Stimulated activated CD4-positive, alpha-beta T cell treated with anti-CD3 and anti-CD28 coated beads, TNF-alpha, amount 100 ng/mL, for 1 hour (primary cell): ENCODE results near the gene PTPRM.

ENCODE experiments used
- DNase-seq, 3 donors: peaks; one replicate each; pipeline ENCODE4 v3.0.0-alpha.2; 2020; ENCODE audit warnings: low read depth in 3 of 3, low spot score in 1 of 3

Gene PTPRM

DNA sequence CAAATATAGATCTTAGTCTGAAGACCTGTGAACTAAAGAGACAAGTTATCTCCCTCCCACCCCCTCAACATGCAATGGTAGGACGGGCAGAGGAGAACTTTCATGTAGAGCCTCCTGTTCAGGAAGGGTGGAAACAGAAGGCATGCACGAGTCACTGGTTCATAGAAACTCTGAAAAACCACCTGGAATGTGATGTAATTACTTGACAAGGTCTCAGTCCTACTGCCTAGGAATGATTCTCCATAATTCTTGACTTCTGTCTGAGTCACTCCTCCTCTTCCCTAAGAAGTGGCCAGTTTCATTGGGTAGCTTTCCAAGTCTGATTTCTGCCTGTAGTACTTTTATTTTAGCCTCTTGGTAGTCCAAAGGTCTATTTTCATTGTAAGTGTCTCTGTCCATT lies 277.3 kb downstream of the PTPRM start:
- no peak for DNase-seq

GRCh38 chr18:7846335-7846734 lies 279.2 kb downstream of the PTPRM start:
- DNase-seq: no peak

DNA sequence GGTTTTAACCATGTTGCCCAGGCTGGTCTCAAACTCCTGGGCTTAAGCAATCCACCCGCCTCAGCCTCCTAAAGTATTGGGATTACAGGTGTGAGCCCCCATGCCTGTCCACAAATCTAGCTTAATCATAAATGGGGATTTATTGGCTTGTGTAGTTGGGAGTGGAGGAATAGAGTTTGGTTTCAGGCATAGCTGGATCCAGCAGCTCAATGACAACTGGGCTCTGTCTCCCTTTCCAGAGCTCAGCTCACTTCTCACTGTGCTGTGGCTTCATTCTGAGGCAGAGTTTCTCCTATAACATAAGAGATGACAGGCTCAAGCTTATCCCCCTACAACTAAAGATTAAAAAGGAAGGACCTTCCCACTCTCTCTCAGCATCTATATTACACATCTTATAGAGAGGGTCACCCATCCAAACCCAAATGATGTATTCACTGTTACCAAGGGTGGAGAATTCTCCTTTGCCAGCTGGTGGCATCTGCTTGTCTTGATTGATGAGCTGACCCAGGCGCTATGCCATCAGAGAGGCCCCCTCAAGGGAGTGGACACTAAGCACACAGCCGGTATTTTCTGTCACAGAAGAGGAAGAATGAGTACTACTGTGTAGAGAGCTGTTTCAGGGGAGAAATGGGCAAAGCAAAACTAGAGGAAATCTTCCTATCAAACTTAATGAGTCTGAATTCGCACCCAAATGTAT lies 280.4 kb downstream of the PTPRM start:
- DNase-seq: no peak

DNA sequence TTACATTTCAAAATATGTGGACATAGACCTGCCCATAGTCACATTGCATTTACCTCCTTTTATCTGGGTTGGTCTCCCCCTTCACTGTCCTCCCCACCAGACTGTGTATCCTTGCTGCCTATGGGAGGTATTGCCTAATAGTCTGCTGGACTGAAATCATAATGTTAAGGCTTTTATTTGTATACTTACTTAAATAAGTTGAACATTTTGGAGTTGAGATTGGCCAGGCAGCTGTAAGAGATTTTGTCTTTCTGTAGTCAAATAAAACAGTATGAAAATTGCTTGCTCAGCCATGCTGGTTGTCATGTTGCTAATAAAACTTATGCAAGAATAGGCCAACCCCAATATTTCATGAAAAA lies 280.9 kb downstream of the PTPRM start:
- no peak for DNase-seq

- DNase-seq: no peak
These were observed 283.3 kb downstream of the PTPRM start for GRCh38 chr18:7850446-7850845.

GRCh38 chr18:7855028-7855427 lies 287.9 kb downstream of the PTPRM start:
- DNase-seq: no peak

DNA sequence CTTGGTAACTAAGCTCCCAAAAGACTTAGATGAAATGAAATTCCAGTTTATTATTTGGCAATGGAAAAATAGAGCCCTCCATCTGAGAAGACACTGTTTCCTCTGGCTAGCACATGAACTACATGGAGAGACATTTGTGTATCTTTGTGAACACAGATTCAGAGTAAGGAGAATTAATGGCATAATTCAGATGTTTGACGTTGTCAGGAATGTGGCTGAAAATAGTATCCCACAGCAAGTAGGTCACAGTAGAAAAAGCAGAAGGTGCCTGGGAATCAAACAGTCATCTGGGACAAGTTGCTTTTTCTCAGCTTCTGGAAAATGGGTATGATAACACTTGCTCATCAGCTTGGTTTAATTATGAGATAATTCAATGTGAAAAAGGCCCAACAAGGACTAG lies 288.6 kb downstream of the PTPRM start:
- DNase-seq: no peak

GRCh38 chr18:7856116-7856515 lies 289.0 kb downstream of the PTPRM start:
- no peak for DNase-seq

DNA sequence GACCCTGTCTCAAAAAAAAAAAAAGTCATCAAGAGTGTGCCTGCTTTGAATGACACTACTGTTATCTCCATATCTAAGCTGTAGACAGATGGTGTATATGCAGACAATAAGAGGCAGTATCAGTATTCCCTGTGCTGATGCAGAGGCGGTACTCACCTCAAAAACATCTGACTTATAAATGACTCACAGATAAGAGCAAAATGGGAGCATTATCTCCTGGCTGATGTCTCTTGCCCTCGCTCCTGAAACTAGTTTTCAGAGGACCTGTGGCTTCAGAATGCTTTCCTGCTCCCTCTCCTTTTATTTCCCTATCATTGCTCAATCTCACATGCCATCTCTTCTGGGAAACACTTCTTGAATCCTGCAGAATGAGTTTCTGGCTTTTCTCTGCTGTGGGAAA lies 289.6 kb downstream of the PTPRM start:
- DNase-seq: no peak

GRCh38 chr18:7857562-7857961 lies 290.4 kb downstream of the PTPRM start:
- DNase-seq: no peak

DNA sequence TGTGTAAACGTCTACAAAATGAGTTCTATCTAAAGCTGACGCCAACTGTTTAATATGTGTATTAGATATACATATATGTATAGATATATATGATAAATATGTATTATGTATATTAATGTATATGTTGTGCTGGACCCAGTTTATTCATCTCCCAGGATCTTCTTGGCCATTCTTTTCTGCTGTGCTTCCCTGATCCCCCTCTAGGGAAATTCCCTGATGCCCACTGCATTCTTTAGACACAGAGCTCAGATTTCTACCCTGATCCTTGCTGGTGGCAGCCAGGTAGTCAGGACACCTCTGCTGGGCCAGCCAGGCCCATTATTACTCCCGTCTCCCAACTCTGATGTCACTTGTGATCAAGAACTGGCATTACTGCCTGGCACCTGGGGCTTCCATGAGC lies 292.0 kb downstream of the PTPRM start:
- DNase-seq: no peak

- no peak for DNase-seq
These were observed 303.1 kb downstream of the PTPRM start for GRCh38 chr18:7870266-7870665.

DNA sequence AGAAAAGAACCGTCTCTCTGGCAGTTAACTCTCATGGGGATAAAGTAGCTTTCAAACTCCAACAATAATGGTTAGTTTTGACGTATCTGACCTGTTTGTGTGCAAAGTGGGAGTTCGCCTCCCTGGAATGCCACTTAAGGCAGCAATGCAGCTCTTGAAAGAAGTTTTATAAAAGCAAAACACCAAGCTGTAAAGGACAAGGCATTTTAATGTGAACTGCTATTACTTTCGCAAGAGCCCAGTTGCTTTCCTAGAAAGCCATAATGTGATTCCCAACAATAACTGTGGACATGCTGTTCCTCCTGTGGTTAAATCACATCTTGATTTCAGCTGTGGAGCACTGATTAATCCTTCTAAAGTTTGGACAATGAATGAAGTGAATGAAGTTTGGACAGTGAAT lies 303.7 kb downstream of the PTPRM start:
- DNase-seq: no peak

GRCh38 chr18:7871560-7872456 lies 304.7 kb downstream of the PTPRM start:
- DNase-seq: no peak

DNA sequence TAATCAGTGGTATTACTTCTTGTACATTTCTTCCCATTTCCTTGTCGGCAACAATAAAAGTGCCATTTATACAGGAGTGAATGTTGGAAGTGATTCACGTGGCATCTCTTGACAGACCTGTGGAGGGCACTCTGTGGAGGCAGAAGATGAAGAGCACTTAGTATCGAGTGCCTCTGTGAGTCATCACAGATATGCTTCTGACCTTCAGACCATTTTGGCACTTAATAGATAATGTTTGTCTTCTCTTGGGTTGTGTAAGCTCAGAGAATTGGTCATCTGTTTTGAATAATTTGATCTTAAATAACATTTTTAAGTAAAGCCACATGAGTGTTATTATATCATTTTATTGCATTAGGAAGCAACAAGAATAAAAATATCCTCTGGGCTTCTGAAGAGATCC lies 305.5 kb downstream of the PTPRM start:
- DNase-seq: no peak

DNA sequence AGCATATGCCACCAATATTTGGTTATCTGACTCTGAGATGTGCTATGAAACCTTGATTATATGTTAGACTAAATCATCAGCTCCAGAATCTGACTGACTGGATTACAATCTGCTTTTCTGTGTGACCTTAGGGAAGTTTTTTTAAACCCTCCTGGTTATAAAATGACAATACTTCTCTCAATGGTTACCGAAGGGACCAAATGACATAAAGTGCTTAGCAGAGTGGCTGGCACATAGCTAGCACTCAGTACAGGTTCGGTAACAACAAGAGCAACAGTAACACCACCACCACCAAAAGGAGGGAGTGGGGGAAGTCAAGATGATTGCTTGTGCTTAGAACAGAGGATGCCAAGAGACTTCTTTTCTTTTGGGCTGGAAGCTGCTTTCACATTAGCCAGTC lies 306.2 kb downstream of the PTPRM start:
- DNase-seq: no peak

DNA sequence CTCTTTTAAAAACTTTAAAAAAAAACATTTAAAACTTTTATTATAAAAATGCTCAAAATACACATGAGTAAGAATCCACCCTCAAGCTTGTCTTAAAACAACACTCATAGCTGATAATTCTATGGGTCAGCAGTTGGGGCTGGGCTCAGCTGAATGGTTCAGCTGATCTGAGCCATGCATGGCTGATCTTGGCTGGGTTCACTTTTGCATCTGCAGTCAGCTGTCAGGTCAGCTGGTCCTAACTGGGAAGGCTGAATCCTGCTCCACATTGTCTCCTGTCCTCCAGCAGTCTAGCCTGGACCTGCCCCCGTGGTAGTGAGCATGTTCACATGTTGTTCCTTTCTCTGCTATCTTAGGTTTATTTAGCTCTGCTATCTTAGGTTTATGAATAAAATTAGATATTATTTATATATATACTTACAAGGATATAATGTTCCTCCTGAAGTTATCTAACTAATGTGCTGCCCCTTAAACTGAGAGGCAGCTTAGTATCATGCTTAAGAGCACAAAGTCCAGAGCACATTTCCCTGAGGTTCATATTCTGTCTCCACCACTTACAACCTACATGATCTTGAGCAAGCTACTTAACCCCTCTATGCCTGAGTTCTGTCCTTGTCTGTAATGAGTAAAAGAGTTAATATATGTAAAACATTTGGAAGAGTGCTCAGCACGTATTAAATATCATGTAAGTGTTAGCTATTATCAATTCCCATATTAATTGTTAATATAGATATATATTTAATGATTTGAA lies 309.4 kb downstream of the PTPRM start:
- no peak for DNase-seq

- no peak for DNase-seq
These were observed 310.5 kb downstream of the PTPRM start for GRCh38 chr18:7877609-7878008.

DNA sequence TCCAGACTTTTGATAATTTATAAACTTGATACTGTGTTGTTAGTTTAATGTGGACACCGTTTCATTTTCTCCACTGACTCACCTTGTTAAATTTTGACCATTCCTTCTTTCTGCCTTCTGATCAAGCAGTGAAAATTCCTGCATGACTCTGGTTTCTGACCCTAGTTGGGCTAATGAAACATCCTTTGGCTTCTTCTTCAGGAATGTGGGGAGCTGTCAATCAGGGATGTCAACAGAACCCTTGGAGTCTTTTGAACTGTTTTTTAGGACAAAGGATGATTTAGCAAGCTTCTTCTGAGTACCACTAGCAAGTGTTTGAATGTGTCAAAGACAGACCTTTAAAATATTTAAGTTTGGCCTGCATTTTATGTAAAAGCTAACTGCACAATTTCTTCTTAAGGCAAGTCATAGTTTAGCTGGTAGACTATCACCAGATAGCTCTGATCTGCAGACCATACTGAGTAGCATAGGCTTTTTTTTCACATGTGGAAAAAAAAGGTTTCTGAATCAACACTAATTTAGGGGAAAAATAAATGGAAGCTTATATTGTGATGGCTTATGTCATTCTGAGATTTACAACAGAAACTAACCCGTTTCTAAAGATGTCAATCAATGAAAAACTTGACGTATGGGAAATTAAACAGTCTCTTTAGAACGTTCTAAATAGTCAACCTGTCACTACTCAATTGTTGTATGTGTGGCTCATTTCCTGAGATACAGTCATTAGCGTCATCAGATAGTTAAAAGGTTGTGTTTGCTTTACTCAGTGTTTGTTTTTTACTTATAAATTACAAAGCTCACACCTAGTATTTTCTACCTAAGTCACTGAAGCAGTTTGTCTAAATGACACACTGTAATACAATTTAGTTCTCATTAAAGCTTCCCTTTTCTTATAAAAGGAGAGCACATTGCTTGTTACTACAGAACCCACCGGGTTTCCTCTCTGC lies 311.4 kb downstream of the PTPRM start:
- DNase-seq: no peak

- no peak for DNase-seq
These were observed 312.6 kb downstream of the PTPRM start for GRCh38 chr18:7879717-7880116.

DNA sequence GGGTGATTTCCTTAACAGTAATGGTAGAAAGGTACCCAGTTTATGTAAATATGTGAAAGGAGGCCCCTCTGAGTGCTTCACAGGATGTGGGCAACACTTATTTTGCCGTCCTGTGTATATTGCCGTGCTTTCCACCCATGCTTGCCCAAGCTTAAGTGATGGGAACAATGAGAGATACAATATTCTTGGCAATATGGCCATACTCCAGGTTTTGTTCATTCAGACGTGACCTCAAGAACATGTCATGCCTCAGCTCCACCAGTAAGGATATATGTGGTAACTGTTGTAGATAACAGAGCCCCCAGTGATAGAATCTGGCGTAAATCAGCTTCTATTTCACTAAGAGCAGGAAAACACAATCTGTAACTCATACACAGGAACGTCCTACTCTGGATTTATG lies 318.7 kb downstream of the PTPRM start:
- no peak for DNase-seq
